GM12864 (cell line): ENCODE results near the gene ATG16L2.

Experiments used
- DNase-seq: peaks from one replicate; pipeline ENCODE4 v3.0.0-alpha.2; 2011; ENCODE audit warnings: low read depth
- H3K4me3 ChIP-seq: 2 replicates; pipeline ENCODE4 v1.5.1; 2011; ENCODE audit warnings: mild to moderate bottlenecking, low read depth, low read length, control low read depth
- CTCF ChIP-seq: IDR thresholded peaks from 2 replicates; pipeline ENCODE4 v1.5.1; 2011; ENCODE audit warnings: low read depth, mild to moderate bottlenecking, moderate library complexity, low read length, control low read depth, inconsistent platforms; ENCODE audit errors: missing control alignments

The ATG16L2 gene

GRCh38 chr11:72838691-72839305, 24.6 kb downstream of the ATG16L2 start:
- no peak for TF ChIP-seq CTCF

GRCh38 chr11:72840780-72841179, 26.6 kb downstream of the ATG16L2 start:
- TF ChIP-seq CTCF, result no peak
- H3K4me3 ChIP-seq, result no peak overlapping the region
- no peak for DNase-seq

More at GRCh38 chr11:72838691-72839305, 24.6 kb downstream of the ATG16L2 start:
- H3K4me3 ChIP-seq, result no peak overlapping the region
- DNase-seq, result no peak

GRCh38 chr11:72841397-72841796, 27.2 kb downstream of the ATG16L2 start:
- H3K4me3 ChIP-seq, result no peak overlapping the region
- no peak for DNase-seq
- no peak for TF ChIP-seq CTCF

- no peak overlapping the region for H3K4me3 ChIP-seq
- no peak for TF ChIP-seq CTCF
- DNase-seq, result no peak
Observed at GRCh38 chr11:72842126-72842525, 27.9 kb downstream of the ATG16L2 start.

GRCh38 chr11:72842653-72843330, 28.6 kb downstream of the ATG16L2 start:
- no peak for DNase-seq
- H3K4me3 ChIP-seq, result no peak overlapping the region
- TF ChIP-seq CTCF, result no peak

- no peak overlapping the region for H3K4me3 ChIP-seq
- TF ChIP-seq CTCF, result no peak
- DNase-seq, result no peak
Observed at GRCh38 chr11:72844356-72844755, 30.1 kb downstream of the ATG16L2 start.

GRCh38 chr11:72848846-72849466, 34.7 kb downstream of the ATG16L2 start:
- no peak for DNase-seq
- peak; percentile 56 for TF ChIP-seq CTCF
- no peak overlapping the region for H3K4me3 ChIP-seq
